GM03348 (cell line): ENCODE data around the gene WDFY2.

Experiments used
- DNase-seq: peaks from one replicate; pipeline ENCODE4 v3.0.0; 2012; ENCODE audit warnings: low spot score

The WDFY2 gene

DNA sequence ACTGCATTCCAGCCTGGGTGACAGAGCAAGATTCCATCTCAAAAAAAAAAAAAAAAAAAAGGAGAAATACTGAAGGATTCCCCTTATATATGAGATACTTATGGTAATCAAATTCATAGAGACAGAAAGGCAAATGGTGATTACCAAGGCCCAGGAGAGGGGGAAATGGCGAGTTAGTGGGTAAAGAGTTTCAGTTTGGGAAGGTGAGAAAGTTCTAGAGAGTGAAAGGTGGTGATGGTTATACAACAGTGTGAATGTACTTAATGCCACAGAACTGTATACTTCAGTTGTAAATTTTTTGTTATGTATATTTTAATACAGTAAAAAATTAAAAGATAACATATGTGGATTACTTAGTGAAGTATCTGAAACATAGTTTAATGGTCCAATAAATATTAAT lies 129.5 kb downstream of the WDFY2 start:
- DNase-seq = no peak

DNA sequence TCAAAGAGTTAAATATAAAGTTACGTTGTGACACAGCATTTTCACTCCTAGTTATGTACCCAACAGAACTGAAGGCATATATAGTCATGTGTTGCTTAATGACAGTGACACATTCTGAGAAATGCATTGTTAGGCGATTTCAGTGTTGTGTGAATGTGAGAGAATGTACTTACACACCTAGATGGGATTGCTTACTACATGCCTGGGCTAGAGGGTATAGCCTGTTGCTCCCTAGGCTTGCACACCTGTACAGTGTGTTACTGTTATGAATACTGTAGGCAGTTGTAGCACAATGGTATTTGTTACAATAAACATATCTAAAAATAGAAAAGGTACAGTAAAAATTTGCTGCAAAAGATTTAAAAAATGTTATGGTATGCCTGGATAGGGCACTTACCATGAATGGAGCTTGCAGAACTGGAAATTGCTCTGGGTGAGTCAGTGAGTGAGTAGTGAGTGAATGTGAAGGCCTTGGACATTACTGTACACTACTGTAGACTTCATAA lies 130.5 kb downstream of the WDFY2 start:
- no peak for DNase-seq

DNA sequence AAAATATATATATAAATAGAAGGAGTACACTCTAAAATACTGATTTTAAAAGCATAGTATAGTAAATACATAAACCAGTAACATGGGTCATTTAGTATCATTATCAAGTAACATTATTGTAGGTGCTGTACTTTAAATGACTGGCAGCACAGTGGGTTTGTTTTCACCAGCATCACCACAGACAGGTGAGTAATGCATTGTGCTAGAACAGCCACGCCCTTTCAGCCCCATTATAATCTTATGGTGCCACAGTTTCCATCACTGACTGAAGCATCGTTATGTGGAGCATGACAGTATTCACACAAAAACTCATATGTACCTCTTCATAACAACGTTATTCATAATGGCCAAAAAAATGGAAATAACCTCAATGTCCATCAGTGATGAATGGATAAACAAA lies 131.4 kb downstream of the WDFY2 start:
- no peak for DNase-seq

DNA sequence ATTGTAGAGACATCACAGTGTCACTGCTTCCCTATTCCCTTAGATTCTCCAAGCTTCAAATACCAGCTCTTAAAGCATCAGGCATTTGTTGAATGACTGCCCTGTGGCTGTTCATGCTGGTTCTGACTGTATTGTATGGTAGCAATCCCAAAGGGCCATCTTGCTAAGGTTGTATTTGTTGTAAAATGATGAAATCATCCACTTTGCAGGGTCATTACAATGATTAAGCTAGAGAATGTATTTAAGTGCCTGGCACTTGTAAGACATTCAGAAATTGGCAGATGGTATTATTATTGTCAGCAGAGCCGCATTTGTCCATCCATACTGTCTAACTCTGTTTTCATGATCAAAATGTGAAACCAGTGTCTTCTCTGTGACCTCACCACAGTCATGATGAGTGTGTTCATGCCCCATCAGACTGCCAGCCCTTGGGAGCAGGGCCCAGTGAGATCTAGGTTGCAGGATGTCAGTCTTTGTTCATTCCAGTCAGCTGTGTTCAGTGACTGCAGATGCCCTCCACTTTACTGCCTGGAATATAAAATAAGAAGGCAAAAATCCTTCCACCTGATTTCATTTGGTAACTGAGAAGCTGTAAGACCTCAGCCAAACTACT lies 133.6 kb downstream of the WDFY2 start:
- DNase-seq = peak; percentile 12

DNA sequence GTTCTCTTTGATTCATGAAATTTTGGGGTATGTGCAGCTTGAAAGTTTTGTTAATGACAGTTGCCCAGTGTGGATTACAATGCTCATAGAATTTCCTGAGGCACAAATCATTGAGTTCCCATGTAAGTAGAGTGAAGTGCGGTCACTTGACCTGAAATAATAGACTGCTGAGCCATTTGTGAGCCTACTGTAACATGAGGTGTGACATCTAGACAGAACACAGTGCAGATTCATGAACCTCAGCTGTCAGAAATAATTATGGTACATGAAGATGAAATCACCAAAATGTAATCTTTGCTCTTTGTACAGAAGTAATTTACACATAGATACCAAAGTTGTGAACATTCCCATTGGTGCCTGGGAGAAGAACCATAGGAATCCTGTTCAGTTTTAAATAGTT lies 135.1 kb downstream of the WDFY2 start:
- no peak for DNase-seq

DNA sequence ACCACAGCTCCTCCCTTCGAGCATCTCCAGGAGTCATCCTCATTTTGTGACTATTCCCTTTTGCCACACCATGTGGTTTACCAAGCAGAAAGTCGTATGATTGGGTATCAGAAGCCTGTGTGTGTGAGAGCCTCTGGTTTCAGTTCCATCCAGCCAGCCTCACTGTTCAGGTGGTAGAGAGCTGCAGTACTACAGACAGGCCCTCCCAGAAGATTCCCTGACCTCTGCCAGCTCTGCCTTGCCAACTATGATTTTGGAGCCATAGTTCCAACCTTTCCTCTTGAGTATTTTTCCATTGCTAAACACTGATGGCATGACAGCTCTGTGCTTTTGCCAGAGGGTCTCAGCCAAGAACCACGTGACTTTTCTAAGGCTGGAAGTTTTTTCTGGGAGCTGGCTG lies 137.2 kb downstream of the WDFY2 start:
- DNase-seq = no peak

DNA sequence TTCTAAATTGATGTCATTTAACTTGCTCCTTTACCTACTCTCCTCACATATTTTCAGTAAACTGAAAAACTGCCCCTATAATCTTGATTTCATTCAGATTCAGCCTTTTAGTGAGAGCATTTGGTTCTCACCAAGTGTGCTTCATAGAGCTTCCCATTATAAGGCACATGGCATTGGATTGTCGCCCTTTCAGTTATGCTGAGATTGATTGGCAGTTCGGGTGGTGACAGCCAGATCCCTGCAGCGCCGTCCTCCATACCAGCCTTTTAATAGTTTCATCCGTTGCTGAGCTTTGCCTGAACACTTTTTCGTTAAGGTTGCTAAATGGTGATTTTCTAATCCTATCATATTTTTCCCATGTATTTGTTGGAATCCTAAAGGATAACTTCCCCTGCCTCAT lies 139.3 kb downstream of the WDFY2 start:
- no peak for DNase-seq

DNA sequence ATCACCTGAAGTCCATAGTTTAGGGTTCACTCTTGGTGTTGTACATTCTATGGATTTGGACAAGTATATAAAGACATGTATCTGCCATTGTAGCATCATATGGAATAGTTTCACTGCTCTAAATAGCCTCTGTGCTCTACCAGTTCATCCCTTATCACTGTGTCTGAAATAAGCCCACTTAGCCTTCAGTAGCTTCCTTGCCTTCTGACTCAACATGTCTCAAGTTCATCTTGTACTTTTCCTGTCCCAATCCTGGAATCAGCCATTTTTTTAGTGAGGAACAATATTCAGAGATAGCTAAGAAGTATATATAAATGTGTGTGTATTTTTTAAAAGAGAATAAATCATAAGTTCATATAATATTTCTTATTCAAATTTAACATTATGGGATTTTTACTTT lies 140.5 kb downstream of the WDFY2 start:
- no peak for DNase-seq

DNA sequence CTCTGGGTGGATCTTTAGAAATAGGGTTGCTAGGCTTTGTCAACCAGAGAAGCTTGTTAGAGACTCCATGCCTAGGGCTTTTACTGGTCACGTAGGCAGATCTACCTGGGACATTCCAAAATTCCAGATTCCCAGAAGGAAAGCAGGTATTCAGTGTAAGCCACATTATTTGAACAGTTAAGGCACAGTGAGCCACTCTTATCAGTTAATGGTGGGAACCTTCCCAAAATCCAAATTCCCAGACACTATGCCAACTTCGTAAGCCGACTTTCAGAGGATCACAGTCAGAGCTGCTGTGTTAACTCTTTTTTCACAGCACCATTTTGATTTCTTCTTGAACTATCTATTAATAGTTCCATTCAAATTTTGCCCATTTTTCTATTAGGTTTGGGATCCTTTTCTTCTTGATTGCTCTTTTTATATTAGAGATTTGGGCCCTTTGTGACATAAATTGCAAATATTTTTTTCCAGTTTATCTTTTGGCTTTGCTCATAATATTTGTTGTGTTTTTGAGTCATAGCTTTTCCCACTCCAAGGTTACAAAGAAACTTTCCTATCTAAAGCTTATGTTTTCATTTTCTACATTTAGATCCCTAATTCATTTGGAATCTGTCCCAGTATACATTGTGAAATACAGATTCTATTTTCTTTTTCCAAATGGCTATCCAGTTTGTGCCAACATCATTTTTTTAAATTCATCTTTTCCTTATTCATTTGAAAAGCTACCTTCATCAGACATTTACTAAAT lies 142.4 kb downstream of the WDFY2 start:
- DNase-seq = peak; percentile 13

DNA sequence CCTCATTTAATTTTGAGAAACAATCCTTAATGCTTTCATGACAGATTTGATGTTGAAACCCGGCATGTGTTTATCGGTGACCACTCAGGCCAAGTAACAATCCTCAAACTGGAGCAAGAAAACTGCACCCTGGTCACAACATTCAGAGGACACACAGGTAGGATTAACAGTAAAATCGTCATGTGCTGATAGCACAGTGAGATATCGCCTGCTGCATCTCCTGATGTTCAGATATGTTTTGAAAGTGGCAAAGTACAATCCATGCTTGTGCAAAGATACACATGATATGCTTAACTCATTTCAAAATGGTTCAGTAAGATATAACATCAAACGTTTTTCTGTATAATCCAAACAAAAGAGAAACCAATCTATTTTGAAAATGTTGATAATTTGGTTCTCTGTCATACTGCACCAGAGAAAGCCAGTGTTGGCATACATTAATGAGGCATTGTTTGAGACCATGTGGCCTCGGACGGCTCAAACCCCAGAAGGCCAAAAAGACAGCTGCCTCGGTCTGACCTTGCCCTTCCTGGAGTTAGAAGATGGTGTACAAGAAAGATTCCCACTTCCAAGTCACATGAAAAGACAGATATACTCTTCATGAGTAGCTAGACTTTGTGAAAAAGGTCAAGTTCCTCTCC lies 143.5 kb downstream of the WDFY2 start:
- DNase-seq = no peak

DNA sequence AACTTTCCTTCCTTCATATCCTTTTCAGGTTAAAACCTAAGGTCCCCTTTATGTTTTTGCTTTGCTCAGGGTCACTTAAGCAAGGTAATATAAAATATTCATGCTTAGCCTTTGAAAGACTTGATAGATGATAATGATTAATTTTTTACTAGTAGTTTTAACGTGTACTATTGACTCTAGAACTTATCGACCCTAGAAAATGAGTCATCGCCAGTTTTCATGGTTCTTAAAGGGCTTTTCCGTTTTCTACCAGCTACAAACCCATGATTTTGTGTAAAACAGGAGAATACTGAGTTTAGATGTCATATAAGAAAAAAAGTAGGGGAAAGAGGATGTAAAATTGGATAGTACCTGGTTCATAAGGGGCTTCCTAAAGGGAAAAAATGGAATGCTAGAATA lies 144.0 kb downstream of the WDFY2 start:
- no peak for DNase-seq

DNA sequence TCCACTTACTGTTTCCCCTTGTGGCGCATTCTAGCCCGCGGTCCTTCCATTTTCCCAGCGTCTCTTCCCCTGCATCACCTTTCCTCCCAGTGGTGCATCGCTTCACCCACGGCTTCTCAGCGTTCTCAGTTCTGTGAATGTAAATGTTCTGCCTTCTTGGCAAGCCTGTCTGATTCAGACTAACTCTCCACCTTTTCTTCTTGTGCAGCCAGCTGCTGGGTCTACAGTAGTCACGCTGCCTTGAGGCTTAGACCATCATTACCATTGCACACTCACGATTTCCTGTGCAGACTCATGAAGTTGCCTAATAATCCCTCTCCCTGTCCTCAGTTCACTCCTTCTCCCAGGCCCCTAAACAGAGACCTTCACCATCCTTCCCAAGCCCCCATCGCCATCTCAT lies 144.7 kb downstream of the WDFY2 start:
- DNase-seq = peak; percentile 64

DNA sequence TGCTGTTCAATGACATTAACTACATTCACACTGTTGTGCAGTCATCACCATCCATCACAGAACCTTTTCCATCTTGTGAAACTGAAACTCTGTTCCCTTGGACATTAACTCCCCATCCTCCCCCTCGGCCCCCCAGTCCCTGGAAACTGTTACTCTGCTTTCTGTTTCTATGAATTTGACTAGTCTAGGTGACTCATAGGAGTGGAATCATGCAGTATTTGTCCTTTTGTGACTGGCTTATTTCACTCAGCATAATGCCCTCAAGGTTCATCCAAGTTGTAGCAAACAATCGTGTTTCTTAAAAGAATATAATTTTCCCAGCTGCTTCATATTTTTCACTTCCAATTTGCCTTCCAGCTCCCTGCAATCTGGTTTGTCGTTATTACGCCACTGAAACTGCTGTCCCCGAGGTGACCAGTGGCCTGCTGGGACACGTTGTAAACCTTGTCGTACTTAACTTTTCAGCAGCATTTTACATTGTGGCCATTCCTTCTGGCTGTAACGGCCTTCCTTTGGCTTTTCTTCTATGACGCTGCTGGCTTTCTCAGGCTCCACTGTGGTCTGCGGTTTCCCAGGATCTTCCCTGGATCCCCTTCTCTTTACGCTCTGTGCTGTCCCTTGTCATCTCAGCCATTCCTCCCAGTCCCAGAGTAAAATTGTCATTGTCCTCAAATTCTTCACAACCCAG lies 145.7 kb downstream of the WDFY2 start:
- peak; percentile 68 for DNase-seq

DNA sequence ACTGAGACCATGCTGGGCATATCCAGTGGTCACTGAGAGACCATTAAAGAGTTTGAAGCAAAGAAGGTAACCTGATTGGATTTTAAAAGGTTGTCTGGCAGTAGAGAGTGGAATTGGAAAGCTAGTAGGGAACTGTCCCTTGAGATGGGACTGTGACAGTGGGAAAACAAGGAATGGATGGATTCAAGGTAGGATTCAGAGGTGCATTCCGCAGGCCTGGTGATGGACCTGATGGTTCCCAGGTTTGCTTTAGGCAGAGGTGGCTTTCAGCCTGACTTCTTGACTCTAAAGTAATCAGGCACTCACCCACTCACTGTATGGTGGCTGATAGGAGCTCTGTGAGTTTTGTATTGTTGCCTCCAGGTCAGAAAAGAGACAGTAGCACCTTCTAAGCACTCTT lies 146.7 kb downstream of the WDFY2 start:
- DNase-seq = no peak

DNA sequence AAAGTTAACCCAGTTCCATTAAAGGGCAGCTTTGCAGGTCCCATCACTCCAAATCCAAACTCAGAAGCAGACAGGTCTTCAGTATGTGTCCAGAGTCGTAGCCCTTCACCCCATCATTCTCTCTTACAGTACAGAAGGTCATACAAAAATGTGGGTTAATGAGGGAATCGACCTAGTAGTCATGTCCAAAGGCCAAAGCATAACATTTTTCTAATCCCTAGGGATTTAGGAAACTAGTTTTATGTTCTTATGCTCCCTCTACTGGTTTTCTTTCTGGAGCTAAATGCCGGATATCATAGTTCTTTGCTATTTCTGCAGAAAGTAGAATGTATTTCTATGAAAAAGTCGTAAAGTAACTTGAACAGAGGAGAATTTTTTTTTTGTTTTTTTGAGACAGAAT lies 147.5 kb downstream of the WDFY2 start:
- DNase-seq = peak; percentile 80

DNA sequence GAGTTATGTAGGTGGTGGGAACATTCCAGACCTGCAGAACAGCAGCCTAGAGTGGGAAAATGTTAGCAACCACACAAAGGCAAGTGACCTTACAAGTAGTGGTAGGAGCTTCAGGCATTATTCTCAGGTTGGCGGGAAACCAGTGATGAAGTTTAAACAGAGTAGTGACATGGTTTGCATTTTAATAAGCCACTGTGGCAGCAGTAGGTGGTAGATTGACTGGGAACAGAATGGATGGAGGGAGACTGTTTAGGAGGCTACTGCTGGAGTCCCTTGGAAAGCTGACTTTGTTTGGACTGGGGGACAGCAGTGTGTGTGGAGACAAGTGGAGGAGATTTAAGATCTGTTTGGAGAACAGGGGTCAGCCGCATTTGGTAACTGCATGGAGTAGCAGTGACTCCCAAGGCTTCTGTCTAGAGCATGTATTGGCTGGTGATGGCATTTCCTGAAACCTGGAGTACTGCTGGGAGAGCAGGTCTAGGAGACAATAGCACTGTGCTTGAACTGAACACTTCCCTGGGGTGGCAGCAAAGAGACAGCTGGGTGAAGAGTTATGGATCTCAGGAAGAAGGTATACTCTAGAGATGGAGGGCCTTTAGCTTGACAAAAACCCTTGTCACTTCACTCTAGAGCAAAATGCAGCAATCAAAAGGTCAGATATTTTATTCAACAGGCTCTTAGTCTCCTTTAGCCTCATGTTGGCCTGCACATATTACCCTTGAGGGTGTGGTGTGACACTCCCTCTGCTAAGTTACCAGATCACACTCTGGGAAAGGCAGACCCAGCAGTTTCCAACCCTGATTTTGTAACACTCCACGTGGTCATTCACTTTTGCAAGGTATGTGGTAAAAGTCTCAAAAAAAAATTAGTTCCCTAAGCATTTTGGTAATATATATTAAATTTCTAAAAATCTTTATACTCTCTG lies 149.4 kb downstream of the WDFY2 start:
- DNase-seq = no peak

DNA sequence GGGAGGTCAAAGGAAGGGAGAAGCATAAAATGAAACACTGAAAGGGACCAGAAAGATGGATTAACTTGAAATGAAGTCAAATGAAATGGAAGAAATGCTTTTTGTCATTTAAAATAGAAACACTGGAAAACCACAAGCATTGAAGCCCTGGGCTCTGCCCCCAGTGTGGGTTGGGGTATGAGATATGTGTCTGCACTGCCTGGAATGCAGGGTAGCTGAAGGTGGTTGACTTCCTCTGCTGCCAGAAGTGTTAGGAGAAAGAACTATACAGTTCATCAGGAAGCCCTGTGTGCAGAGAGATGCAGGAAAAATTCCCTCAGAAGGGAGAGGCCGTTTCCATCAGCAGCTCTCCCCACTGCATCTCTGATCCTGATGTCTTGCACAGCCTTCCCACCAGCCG lies 150.5 kb downstream of the WDFY2 start:
- DNase-seq = peak; percentile 54

DNA sequence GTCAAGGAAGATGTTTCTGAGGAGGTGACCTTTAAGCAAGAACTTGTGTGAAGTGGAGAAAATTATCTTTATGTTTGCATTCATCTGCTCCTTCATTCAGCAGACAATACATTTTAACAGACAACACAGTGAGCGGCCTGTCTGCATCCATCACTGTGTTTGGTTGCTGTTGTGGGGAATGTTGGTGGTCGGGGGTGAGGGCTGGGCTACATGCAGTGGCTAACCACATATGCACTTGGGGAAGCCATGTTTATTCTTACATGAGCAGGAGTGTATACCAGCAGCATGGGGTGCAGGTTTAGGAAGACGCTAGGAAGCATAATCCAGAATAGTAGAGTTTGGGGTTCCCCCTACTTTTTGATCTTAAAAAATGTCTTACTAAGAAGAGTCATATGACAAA lies 153.3 kb downstream of the WDFY2 start:
- DNase-seq = no peak

DNA sequence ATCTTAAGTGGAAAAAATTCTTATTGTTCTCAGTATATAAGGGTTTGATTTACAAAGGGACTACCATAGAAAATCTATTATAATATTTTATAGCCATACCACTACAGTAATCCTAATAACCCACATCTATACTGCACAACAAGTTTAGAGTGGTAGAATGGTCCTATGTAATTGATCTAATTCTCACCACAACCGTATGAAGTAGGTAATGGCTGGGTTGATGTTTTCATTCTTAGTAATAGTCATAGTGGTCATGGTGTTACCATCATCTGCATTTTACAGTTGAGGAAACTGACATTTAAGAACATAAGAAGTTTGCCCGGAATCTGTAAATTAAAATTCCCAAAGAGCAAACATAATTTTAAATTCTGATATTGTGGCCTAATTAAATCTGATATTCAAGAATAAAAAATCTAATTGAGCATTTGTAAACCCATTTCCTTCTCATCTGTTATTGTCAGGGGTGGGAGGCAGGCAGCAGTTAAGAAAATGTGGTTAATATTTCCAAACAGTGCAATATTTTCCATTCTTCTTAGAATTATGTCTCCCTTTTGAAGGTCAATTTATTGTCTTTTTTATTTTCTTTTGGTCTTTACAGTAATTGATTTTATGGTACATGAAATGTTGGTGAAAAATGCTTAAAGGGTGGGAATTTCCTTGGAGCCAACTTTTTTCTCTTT lies 154.1 kb downstream of the WDFY2 start:
- no peak for DNase-seq

DNA sequence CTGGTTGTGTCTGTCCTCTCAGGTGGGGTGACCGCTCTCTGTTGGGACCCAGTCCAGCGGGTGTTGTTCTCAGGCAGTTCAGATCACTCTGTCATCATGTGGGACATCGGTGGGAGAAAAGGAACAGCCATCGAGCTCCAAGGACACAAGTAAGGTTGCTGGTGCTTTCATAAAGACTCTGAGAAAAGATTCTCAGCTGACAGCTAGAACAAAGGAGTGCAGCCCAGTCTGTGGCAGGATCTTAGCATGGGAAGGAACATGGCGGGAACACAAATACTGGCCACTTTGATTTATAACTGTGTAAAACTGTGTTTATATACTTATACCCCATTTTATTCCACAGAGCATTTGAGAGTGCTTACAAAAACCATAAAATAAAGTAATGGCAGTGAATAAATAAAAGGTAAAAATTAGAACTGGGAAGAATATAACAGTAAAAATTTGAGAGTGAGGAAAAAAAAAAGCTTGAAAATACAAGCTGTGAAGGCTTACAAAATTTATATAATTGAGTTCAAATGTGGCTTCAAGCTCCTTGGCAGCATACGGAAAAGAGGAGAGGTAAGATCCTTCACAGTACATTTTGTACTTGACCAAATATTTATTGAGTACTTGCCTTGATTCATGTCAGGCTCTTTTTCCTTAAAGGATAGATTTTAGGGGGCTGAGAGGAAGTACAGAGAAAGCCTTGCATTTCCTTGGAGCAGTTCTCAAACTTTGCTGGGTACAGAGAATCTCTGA lies 154.9 kb downstream of the WDFY2 start:
- DNase-seq = no peak
